SW 1271 (cell line): Measurements from ENCODE around the gene FSIP1.

Experiments
- DNase-seq, 2 experiments: peaks; one replicate each; lab custom pipeline; 2025; lab: John Stamatoyannopoulos, UW

FSIP1 gene

GRCh38 chr15:39792025-39792843 is 9.6 kb upstream of the FSIP1 start:
- DNase-seq = no peak

DNA sequence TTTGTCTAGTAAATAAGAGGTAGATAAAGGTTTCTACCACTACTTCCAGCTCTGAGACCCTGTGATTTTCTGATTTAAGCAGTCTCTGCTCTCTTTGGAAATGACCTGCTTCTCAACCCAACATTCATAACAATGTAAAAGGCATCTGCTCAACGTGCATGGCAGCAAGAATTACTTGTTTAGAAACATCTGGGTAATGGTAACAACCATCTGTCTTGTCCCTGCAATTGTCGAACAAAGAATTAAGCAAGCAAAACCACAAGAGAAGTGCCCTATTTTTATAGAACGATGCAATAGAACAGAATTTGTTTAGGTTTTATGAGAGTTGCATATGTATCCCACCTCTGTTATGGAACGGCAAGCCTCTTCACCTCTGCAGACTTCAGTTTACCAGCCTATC is 7.1 kb upstream of the FSIP1 start:
- no peak for DNase-seq

DNA sequence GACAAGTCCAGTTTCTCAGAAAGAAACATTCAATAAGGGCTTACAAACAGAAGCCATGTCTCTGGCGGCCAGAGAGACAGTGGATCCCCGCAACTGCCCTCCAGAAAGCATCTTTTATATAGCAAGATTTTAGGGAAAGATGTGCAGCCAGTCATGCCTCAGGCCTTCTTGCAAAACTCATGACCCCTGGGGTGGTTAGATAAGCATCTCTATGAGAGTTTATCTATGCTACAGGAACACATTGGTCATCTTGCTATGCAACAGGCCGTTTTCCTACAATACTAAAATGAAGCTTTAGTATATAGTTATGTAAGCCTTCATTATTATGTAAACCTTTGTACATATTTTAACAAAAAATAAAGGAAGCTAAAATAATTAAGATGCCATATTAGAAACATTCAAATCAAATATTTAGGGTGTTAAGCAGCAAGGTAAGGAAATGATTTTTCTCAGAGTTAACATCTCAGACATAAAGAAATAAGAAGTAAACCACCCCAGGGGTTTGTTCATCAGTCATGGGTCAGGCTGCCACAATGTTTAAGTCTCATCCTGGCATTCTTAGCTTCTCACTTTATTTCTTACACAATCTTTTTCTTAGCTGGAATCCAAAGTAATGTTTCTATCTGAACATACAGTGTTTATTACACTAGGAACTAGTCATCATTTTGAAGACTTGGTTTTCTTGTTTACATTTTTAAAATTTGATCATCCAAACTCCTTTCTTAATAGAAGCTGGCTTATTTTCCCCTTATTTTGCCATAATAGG is 6.3 kb upstream of the FSIP1 start:
- DNase-seq = no peak

GRCh38 chr15:39788108-39788507 is 5.5 kb upstream of the FSIP1 start:
- DNase-seq = no peak

DNA sequence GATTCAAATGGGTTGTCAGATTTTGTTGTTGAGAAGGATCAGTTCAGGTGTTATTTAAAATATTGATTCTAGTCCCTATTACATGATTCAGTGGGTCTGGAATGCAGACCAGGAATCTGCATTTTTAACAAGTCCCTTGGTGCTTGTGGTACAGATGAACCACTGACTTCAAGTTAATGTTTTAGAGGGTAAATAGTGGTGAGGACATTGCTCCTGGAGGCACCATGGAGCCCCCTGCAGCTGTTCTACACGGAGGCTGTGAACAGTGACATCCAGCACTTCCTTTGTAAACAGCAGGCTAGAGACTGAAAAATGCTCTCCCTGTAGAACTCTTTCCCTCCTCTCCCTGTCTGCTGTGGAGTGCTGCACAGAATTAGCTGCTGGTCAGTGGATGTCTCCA is 4.8 kb upstream of the FSIP1 start:
- no peak for DNase-seq

DNA sequence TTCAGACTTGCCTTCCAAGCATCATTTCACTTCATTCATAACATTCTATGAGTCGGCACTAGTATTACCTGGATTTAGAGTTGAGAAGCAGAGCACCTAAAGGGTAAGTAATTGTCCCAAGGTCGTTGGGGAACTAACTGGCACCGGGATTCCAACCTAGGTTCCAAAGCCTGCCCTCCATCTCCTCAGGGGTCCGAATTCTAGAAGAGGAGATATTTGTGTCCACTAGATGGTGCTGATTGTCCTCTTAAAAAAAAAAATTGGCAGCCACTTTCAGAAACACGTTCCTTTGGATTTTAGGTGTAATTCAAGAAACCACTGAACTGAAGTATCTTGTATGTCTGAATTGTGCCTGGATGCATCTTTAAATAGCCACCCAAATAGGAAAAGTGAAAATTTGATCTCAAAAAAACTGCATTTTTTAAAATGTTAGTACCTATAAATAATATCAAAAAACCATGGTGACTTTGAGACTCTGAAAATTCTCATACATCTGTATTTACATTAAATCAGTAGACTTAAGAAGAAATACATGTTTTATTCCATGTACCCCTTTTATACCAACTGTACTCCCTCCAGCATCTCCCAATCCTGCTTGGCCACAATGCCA is 3.9 kb upstream of the FSIP1 start:
- peak in 1 of 2 experiments; percentile 51 for DNase-seq

- DNase-seq = no peak
Measured at GRCh38 chr15:39785841-39786240, 3.2 kb upstream of the FSIP1 start.

- DNase-seq = no peak
Measured at GRCh38 chr15:39785139-39785538, 2.5 kb upstream of the FSIP1 start.

DNA sequence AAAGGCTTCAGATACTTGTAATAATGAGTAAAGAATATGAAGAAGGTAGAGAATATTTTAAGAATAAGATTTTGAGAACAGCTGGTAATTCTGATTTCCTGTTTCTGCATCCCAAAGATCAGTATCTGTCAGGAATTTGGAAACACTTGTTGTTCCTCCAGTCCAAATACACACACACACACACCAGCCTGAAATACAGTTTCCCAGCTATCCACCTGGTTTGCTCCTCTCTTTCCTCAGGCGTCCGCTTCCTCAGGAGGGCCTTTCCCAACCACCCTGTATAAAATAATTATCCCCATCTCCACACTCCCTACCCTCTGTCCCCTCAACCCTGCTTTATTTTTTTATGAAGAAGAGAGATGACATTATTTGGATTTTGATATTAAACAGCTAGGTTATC is 2.0 kb upstream of the FSIP1 start:
- no peak for DNase-seq

DNA sequence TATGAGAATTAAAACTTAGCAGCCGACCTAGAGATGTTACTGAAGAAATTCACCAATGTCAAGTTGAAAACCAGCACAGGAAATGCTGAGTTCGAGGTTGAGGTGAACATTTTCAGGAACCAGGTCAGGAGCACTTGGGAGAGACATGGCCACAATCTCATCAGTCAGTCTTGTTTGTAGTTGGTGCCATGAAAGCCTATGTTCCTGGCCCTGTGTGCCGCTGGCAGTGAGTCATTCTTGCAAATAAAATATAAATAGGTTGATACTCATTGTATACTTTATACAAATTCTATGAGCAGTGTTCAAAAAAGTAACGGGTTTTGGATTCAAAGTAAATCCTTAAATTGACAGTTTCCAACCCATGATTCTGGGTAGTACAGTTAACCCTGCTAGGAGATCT is 1.5 kb upstream of the FSIP1 start:
- DNase-seq = no peak

- DNase-seq = no peak
Measured at GRCh38 chr15:39783244-39783820, 691 bp upstream of the FSIP1 start.

DNA sequence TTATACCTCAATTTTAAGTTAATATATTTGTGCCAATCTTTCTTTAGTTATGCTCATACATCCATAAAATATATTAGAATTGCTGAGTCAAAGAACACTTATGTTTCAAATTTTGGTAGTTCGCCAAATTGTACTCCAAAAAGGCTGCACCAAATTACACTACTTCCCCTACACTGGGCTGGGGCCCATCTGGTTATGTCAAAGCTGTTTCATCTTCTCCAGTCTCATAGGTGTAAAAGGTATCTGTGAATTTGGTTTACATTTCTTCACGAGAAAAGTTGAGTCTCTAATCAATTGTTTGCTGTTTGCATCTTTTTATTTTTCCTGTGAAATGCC is 706 bp downstream of the FSIP1 start:
- DNase-seq = no peak

DNA sequence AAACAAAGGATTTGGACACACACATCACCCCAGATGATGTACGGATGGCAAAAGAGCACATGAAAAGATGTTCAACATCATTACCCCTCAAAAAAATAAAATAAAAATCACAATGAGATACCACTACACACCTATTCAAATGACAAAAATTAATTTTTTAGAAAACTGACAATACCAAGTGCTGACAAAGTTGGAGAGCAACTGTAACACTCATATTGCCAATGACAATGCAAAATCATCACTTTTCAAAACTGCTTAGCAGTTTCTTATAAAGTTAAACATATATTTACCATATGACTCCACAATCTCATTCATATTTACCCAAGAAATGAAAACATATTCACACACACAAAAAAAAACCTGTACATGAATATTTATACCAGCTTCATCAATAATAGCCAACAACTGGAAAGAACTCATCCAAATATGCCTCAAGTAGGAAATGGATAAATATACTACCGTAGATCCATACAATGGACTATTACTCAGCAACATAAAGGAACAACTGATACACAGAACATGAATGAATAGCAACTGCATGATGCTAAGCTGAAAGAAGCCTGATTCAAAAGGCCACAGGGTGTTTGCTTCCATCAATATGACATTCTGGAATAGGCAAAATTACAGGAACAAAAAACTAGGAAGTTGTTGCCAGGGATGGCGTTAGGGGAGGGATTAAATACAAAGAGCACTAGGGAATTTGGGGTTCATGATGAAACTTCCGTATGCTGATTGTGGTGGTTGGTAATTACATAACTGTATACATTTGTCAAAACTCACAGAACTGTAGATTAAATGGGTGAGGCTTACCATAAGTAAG is 1.3 kb downstream of the FSIP1 start:
- DNase-seq = no peak

GRCh38 chr15:39778021-39778420 is 4.6 kb downstream of the FSIP1 start:
- no peak for DNase-seq

GRCh38 chr15:39777496-39777895 is 5.1 kb downstream of the FSIP1 start:
- no peak for DNase-seq

DNA sequence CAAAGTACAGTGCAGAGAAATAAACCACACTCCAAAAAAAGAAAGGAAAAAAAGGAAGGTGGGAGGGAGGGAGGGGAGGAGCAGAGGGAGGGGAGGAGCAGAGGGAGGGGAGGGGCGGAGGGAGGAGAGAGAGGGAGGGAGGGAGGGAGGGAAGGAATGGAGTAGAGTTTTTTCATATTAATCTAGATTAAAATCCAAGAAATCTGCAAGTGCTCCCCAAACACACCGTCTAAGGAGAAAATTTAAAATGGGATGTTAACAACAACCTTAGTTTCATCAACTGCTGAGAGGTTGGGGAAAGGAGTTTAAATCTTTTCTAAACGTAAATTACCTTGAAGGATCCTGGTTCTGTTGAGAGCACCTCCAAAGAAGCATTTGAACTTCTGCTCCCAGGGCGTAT is 6.6 kb downstream of the FSIP1 start:
- no peak for DNase-seq

DNA sequence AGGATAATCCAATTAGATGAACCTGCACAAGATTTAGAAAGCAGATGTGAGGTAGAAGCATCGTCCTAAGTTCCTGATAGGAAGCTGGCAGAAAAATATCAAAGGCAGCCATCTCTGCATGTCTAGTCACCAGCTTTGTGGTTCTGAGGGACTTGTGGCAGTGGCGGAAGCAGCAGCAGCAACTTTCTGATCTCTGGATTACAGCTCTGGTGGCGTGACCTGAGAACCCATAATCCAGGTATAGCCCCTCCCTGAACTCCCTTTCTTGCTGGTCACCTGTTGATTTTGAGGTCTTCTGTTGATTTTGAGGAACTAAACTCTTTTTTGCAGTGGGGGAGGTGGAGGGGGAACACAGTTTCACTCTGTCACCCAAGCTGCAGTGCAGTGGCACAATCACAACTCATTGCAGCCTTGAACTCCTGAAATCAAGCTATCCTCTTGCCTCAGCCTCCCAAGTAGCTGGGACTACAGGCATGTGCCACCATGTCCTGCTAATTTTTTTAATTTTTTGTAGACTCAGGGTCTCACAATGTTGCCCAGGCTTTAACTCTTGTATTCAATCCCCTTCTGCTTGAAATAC is 7.9 kb downstream of the FSIP1 start:
- no peak for DNase-seq

- no peak for DNase-seq
Measured at GRCh38 chr15:39770748-39771689, 11.6 kb downstream of the FSIP1 start.

DNA sequence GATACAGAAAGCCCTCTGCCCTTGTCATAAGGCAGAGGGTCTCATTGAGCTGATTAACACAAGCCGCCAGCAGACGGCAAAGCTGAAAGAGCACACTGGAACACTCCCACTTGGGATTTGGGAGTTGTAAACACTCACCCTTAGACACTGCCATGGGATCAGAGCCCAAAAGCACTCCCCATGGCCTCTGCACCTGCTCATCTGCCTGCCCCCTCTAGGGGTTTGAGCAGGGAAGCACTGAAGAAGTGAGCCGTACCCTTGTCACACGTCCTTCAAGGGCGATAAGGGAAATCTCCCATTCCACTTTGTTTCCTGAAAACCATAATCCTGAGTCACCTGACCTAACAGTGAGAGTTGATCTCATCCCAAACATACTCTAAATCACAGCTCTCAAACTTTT is 14.7 kb downstream of the FSIP1 start:
- DNase-seq = no peak

GRCh38 chr15:39761006-39761405 is 21.6 kb downstream of the FSIP1 start:
- DNase-seq = no peak
